Calu3 (cell line): ENCODE measurements around the gene SELPLG. TPM values are rescaled to one million over a fixed set of nuclear protein-coding genes. Genes with fewer than 3 reads are reported as not detected.

ENCODE experiments used
- BruUV-seq: library from RNA; stranded (reverse); fragments of 400-500 nt; replicated peaks from 2 replicates; lab custom pipeline; 2021; lab: Mats Ljungman, UMichigan
- CTCF ChIA-PET: fragments of 300-600 bp; sonication (Branson Sonifier 250); formaldehyde crosslinking; loops from one replicate; lab custom pipeline; 2022; ENCODE audit warnings: antibody characterized with exemption; lab: Charles Lee
- DNase-seq: peaks from one replicate; pipeline ENCODE4 v3.0.0; 2022
- H3K27ac Mint-ChIP-seq: one replicate; pipeline ENCODE4 v1.8.0; 2022; ENCODE audit warnings: mixed read lengths; ENCODE audit not compliant: unreplicated experiment
- H3K27me3 Mint-ChIP-seq: one replicate; pipeline ENCODE4 v1.8.0; 2022; ENCODE audit warnings: mixed read lengths; ENCODE audit not compliant: unreplicated experiment
- H3K36me3 Mint-ChIP-seq: one replicate; pipeline ENCODE4 v1.8.0; 2022; ENCODE audit warnings: mild to moderate bottlenecking, moderate library complexity, mixed read lengths; ENCODE audit not compliant: insufficient read depth, unreplicated experiment
- H3K4me1 Mint-ChIP-seq: one replicate; pipeline ENCODE4 v1.8.0; 2022; ENCODE audit warnings: mild to moderate bottlenecking, low read depth, mixed read lengths; ENCODE audit not compliant: unreplicated experiment
- H3K4me3 Mint-ChIP-seq: one replicate; pipeline ENCODE4 v1.8.0; 2022; ENCODE audit warnings: mild to moderate bottlenecking, low read depth, moderate library complexity, mixed read lengths; ENCODE audit not compliant: unreplicated experiment
- H3K9me3 Mint-ChIP-seq: one replicate; pipeline ENCODE4 v1.8.0; 2022; ENCODE audit warnings: low read depth, mixed read lengths; ENCODE audit not compliant: unreplicated experiment
- CTCF ChIP-seq: fragments of 200-600 bp; IDR thresholded peaks from one replicate; pipeline ENCODE4 v1.8.0; 2022; ENCODE audit warnings: antibody characterized with exemption; ENCODE audit not compliant: unreplicated experiment
- intact Hi-C: fragments of 100-400 bp; cut with micrococcal nuclease; formaldehyde crosslinking; loops from one replicate; pipeline ENCODE4 v1.10.0; 2022; ENCODE audit not compliant: unreplicated experiment
- total RNA-seq: library from RNA; stranded (reverse); gene quantifications from 2 replicates; pipeline ENCODE4 v1.2.3, GENCODE V29; 2022

Gene SELPLG
- total RNA-seq, 1 experiment from 2014 or later: 0.76 TPM

GRCh38 chr12:108653922-108654321 is 20.2 kb upstream of the SELPLG start:
- no peak for TF ChIP-seq CTCF
- Mint-ChIP-seq H3K9me3 (no peaks in the 10 kb centered on the region), H3K4me3 (no peak overlapping the region), H3K4me1 (peaks cover 16% of the 10 kb centered on the region), H3K27ac (no peak overlapping the region), H3K36me3 (peaks cover 62% of the 10 kb centered on the region), H3K27me3 (no peaks in the 10 kb centered on the region)
- CTCF ChIA-PET: no interaction called here
- DNase-seq: no peak
- intact Hi-C loops: no loop called here
- BruUV-seq: no TSS peak

GRCh38 chr12:108653082-108653516 is 19.4 kb upstream of the SELPLG start:
- Mint-ChIP-seq H3K9me3 (no peaks in the 10 kb centered on the region), H3K4me3 (no peak overlapping the region), H3K27ac (no peak overlapping the region), H3K36me3 (peaks cover 58% of the 10 kb centered on the region), H3K4me1 (peaks cover 10% of the 10 kb centered on the region), H3K27me3 (no peaks in the 10 kb centered on the region)
- intact Hi-C loops: no loop called here
- no TSS peak for BruUV-seq
- no peak for DNase-seq
- no peak for TF ChIP-seq CTCF
- CTCF ChIA-PET: no interaction called here

GRCh38 chr12:108650083-108650482 is 16.4 kb upstream of the SELPLG start:
- Mint-ChIP-seq H3K27ac (no peak overlapping the region), H3K9me3 (no peaks in the 10 kb centered on the region), H3K27me3 (no peaks in the 10 kb centered on the region), H3K4me3 (no peak overlapping the region), H3K36me3 (peaks cover 66% of the 10 kb centered on the region), H3K4me1 (peaks cover 10% of the 10 kb centered on the region)
- no TSS peak for BruUV-seq
- DNase-seq: no peak
- intact Hi-C loops: no loop called here
- CTCF ChIA-PET: interaction anchor here (0.6 kb wide), 2 partner anchors 20 to 845 kb away, joined by 4 read pairs; no protein-coding TSS in a partner anchor
- no peak for TF ChIP-seq CTCF

- no peak overlapping the region for H3K4me3 Mint-ChIP-seq
- peaks cover 14% of the 10 kb centered on the region for H3K4me1 Mint-ChIP-seq
- H3K36me3 Mint-ChIP-seq: peaks cover 68% of the 10 kb centered on the region
- no peak for DNase-seq
- no peak overlapping the region for H3K27ac Mint-ChIP-seq
- no TSS peak for BruUV-seq
- CTCF ChIA-PET: no interaction called here
- intact Hi-C loops: no loop called here
- no peak for TF ChIP-seq CTCF
- H3K27me3 Mint-ChIP-seq: no peaks in the 10 kb centered on the region
- H3K9me3 Mint-ChIP-seq: no peaks in the 10 kb centered on the region
These were observed 16.0 kb upstream of the SELPLG start for GRCh38 chr12:108649669-108650068.
